ENCODE measurements around the gene PPM1H.

Gene PPM1H

GRCh38 chr12:62846491-62846890, 88.5 kb downstream of the PPM1H start:
- Histone ChIP-seq H3K9ac (no peak overlapping the region), H3K27ac (no peak overlapping the region), H3K9me3 (replicated peaks in 1 of 11) (no peaks in the 10 kb centered on the region), H4K20me1 (no peaks in the 10 kb centered on the region), H3K27me3 (no peaks in the 10 kb centered on the region), H3K4me1 (peaks cover 2 to 42% (median 8%) of the 10 kb centered on the region in 10 experiments; a peak in 17 of 20 replicates), H3K4me2 (peak overlapping the region in 3 of 11 experiments; percentile 0 to 33 (median 8); a peak in 1 of 22 replicates), H3K36me3 (no peaks in the 10 kb centered on the region), H3K4me3 (no peak overlapping the region)
- TF ChIP-seq Cebpa-rat (IDR thresholded peaks at IDR 0.05), result no peak

- Histone ChIP-seq H4K20me1 (no peaks in the 10 kb centered on the region), H3K4me1 (peaks cover 6 to 49% (median 10%) of the 10 kb centered on the region in 10 experiments; a peak in 17 of 20 replicates), H3K4me2 (no peak overlapping the region), H3K4me3 (no peak overlapping the region), H3K9ac (no peak overlapping the region), H3K27me3 (no peaks in the 10 kb centered on the region), H3K36me3 (no peaks in the 10 kb centered on the region), H3K9me3 (replicated peaks in 1 of 11) (no peaks in the 10 kb centered on the region), H3K27ac (no peak overlapping the region)
- TF ChIP-seq Cebpa-rat (IDR thresholded peaks at IDR 0.05), result no peak
These were observed 90.0 kb downstream of the PPM1H start for GRCh38 chr12:62844915-62845314.

GRCh38 chr12:62843716-62844115, 91.2 kb downstream of the PPM1H start:
- Histone ChIP-seq H3K27ac (no peak overlapping the region), H3K4me3 (no peak overlapping the region), H4K20me1 (no peaks in the 10 kb centered on the region), H3K9ac (no peak overlapping the region), H3K9me3 (replicated peaks in 1 of 11) (no peaks in the 10 kb centered on the region), H3K4me1 (peaks cover 6 to 46% (median 10%) of the 10 kb centered on the region in 10 experiments; a peak in 17 of 20 replicates), H3K36me3 (no peaks in the 10 kb centered on the region), H3K4me2 (peak overlapping the region in 2 of 11 experiments; percentile 3 to 12; a peak in 1 of 22 replicates), H3K27me3 (no peaks in the 10 kb centered on the region)
- TF ChIP-seq Cebpa-rat (IDR thresholded peaks at IDR 0.05), result no peak

- Histone ChIP-seq H3K4me1 (peaks cover 6 to 38% (median 10%) of the 10 kb centered on the region in 10 experiments; a peak in 17 of 20 replicates), H3K4me2 (peak overlapping the region in 9 of 11 experiments; percentile 19 to 56 (median 35); a peak in 12 of 22 replicates), H4K20me1 (no peaks in the 10 kb centered on the region), H3K27ac (no peak overlapping the region), H3K27me3 (no peaks in the 10 kb centered on the region), H3K9me3 (replicated peaks in 1 of 11) (no peaks in the 10 kb centered on the region), H3K4me3 (no peak overlapping the region), H3K9ac (no peak overlapping the region), H3K36me3 (no peaks in the 10 kb centered on the region)
- no peak for TF ChIP-seq Cebpa-rat (IDR thresholded peaks at IDR 0.05)
These were observed 93.1 kb downstream of the PPM1H start for GRCh38 chr12:62841846-62842245.

GRCh38 chr12:62840806-62841205, 94.1 kb downstream of the PPM1H start:
- Histone ChIP-seq H3K4me3 (no peak overlapping the region), H3K27me3 (no peaks in the 10 kb centered on the region), H3K9me3 (replicated peaks in 1 of 11) (no peaks in the 10 kb centered on the region), H3K36me3 (no peaks in the 10 kb centered on the region), H3K4me1 (peaks cover 6 to 33% (median 10%) of the 10 kb centered on the region in 10 experiments; a peak in 17 of 20 replicates), H3K27ac (no peak overlapping the region), H4K20me1 (no peaks in the 10 kb centered on the region), H3K4me2 (peak overlapping the region in 3 of 11 experiments; percentile 35 to 50 (median 45); a peak in 3 of 22 replicates), H3K9ac (no peak overlapping the region)
- TF ChIP-seq Cebpa-rat (IDR thresholded peaks at IDR 0.05), result no peak

GRCh38 chr12:62839869-62840660, 94.9 kb downstream of the PPM1H start:
- no peaks in the 10 kb centered on the region for H3K27me3 ChIP-seq
- H3K9ac ChIP-seq, result no peak overlapping the region
- no peaks in the 10 kb centered on the region for H3K36me3 ChIP-seq
- TF ChIP-seq Cebpa-rat (IDR thresholded peaks at IDR 0.05), result no peak; a peak in 1 of 22 replicates
- H3K4me1 ChIP-seq, result peaks cover 6 to 33% (median 10%) of the 10 kb centered on the region in 10 experiments; a peak in 17 of 20 replicates
- H4K20me1 ChIP-seq, result no peaks in the 10 kb centered on the region
- H3K4me3 ChIP-seq, result no peak overlapping the region
- H3K27ac ChIP-seq, result no peak overlapping the region
- H3K4me2 ChIP-seq, result no peak overlapping the region
- H3K9me3 ChIP-seq (replicated peaks in 1 of 11), result no peaks in the 10 kb centered on the region

- Histone ChIP-seq H3K9ac (no peak overlapping the region), H3K36me3 (no peaks in the 10 kb centered on the region), H3K4me2 (no peak overlapping the region), H3K27me3 (no peaks in the 10 kb centered on the region), H4K20me1 (no peaks in the 10 kb centered on the region), H3K4me1 (no peaks in the 10 kb centered on the region), H3K27ac (no peak overlapping the region), H3K4me3 (no peak overlapping the region), H3K9me3 (replicated peaks in 1 of 11) (no peaks in the 10 kb centered on the region)
- no peak for TF ChIP-seq Cebpa-rat (IDR thresholded peaks at IDR 0.05)
These were observed 99.9 kb downstream of the PPM1H start for GRCh38 chr12:62834971-62835547.

- no peaks in the 10 kb centered on the region for H3K36me3 ChIP-seq
- H3K4me3 ChIP-seq, result no peak overlapping the region
- H3K27ac ChIP-seq, result no peak overlapping the region
- H3K9me3 ChIP-seq (replicated peaks in 1 of 11), result no peaks in the 10 kb centered on the region
- no peak overlapping the region for H3K4me2 ChIP-seq
- no peaks in the 10 kb centered on the region for H4K20me1 ChIP-seq
- no peaks in the 10 kb centered on the region for H3K27me3 ChIP-seq
- TF ChIP-seq Cebpa-rat (IDR thresholded peaks at IDR 0.05), result no peak
- H3K9ac ChIP-seq, result no peak overlapping the region
- H3K4me1 ChIP-seq, result no peaks in the 10 kb centered on the region
These were observed 100.5 kb downstream of the PPM1H start for GRCh38 chr12:62834406-62834805.

GRCh38 chr12:62833634-62834033, 101.3 kb downstream of the PPM1H start:
- Histone ChIP-seq H3K27me3 (no peaks in the 10 kb centered on the region), H3K9me3 (replicated peaks in 1 of 11) (no peaks in the 10 kb centered on the region), H3K9ac (no peak overlapping the region), H3K4me2 (no peak overlapping the region), H4K20me1 (no peaks in the 10 kb centered on the region), H3K4me3 (no peak overlapping the region), H3K4me1 (no peaks in the 10 kb centered on the region), H3K27ac (no peak overlapping the region), H3K36me3 (no peaks in the 10 kb centered on the region)
- TF ChIP-seq Cebpa-rat (IDR thresholded peaks at IDR 0.05), result no peak

Measured in BLaER1 treated with 17β-estradiol and CSF1 and Interleukin-3, amounts not matched to agents 10 nM and 100 nM (cell line).